Upper lobe of left lung (tissue), 6 donors: Measurements from ENCODE around the gene ATAT1. TPM values are rescaled to one million over a fixed set of nuclear protein-coding genes. Genes with fewer than 3 reads are reported as not detected.
A peak's percentile ranks its signal among the peaks of the same experiment; 100 is the strongest.

ENCODE experiments used
- ATAC-seq, 2 donors: fragments of 200-7000 bp; cut with Tn5 transposase; one replicate each; pipeline ENCODE4 v1.9.1; 2022; ENCODE audit warnings: mild to moderate bottlenecking in 2 of 2, moderate library complexity in 2 of 2; ENCODE audit not compliant: low FRiP score in 2 of 2
- DNase-seq, 2 donors: peaks; one replicate each; pipeline ENCODE4 v3.0.0-alpha.2; 2019 to 2020
- H3K27ac ChIP-seq, 4 donors: fragments of 200-600 bp; sonication (generic); one replicate each; pipeline ENCODE4 v1.5.1; 2016 to 2019
- H3K27me3 ChIP-seq, 4 donors: fragments of 200-600 bp; sonication (generic); one replicate each; pipeline ENCODE4 v1.5.1; 2017 to 2019
- H3K36me3 ChIP-seq, 4 donors: fragments of 200-600 bp; sonication (generic); one replicate each; pipeline ENCODE4 v1.5.1; 2016 to 2019
- H3K4me1 ChIP-seq, 4 donors: fragments of 200-600 bp; sonication (generic); one replicate each; pipeline ENCODE4 v1.5.1; 2018 to 2019
- H3K4me3 ChIP-seq, 4 donors: fragments of 200-600 bp; sonication (generic); one replicate each; pipeline ENCODE4 v1.5.1; 2017 to 2019; ENCODE audit warnings: mild to moderate bottlenecking in 2 of 4, moderate library complexity in 1 of 4
- H3K9me3 ChIP-seq, 4 donors: fragments of 200-600 bp; sonication (generic); one replicate each; pipeline ENCODE4 v1.5.1; 2018 to 2019
- CTCF ChIP-seq, 6 experiments: fragments of 450-650 bp in 4 of 6; fragments of 200-600 bp in 2 of 6; sonication (generic) in 2 of 6; IDR thresholded peaks; one replicate each; pipeline ENCODE4 v1.5.1; 2016 to 2019; ENCODE audit warnings: antibody characterized with exemption in 6 of 6
- EP300 ChIP-seq, 4 donors: sonication (generic); formaldehyde crosslinking; IDR thresholded peaks; one replicate each; pipeline ENCODE4 v1.5.1; 2017; ENCODE audit warnings: antibody characterized with exemption in 4 of 4, control low read depth in 2 of 4
- POLR2A ChIP-seq, 4 donors: fragments of 450-650 bp; IDR thresholded peaks; one replicate each; pipeline ENCODE4 v1.5.1; 2016 to 2017; ENCODE audit warnings: antibody characterized with exemption in 4 of 4, mild to moderate bottlenecking in 2 of 4
- POLR2AphosphoS5 ChIP-seq, 2 donors: sonication (generic); formaldehyde crosslinking; IDR thresholded peaks; one replicate each; pipeline ENCODE4 v1.5.1; 2017; ENCODE audit warnings: antibody characterized with exemption in 2 of 2
- WGBS, 2 donors: methylation state at CpG; one replicate each; pipeline ENCODE4 v1.1.5; 2017 to 2018; 5-methylcytosine and 5-hydroxymethylcytosine counted together
- total RNA-seq, 6 donors: library from RNA; depleted of rRNA in 4 of 6; stranded (reverse); fragments of >200 nt in 4 of 6; gene quantifications; one replicate each; pipeline versions ENCODE4 v1.1.0 to v1.2.1, GENCODE V29; 2016 to 2021
- donor health status: DM: no; HTN: no; CAD: no; lungs with moderate emphysema.
- donor health status: DM: no; HTN: yes; CAD: no; lungs with severe emphysema.

Gene ATAT1
- total RNA-seq, 6 donors from 2014 or later = 3.1 to 36.7 (median 6.2) TPM

GRCh38 chr6:30598912-30599624, 27.6 kb upstream of the ATAT1 start:
- no peaks in the 10 kb centered on the region for H3K27me3 ChIP-seq
- H3K27ac ChIP-seq = no peak overlapping the region
- 75 to 82% methylated on average over 10 to 12 of the region's 12 CpGs for WGBS, 2 donors
- H3K36me3 ChIP-seq = peaks cover 28 to 53% (median 44%) of the 10 kb centered on the region in 4 donors
- DNase-seq = no peak
- H3K4me3 ChIP-seq = no peak overlapping the region
- TF ChIP-seq EP300 (IDR thresholded peaks at IDR 0.05) (no peak), CTCF (IDR thresholded peaks at IDR 0.05) (no peak), POLR2A (IDR thresholded peaks at IDR 0.05) (no peak), POLR2AphosphoS5 (IDR thresholded peaks at IDR 0.05) (no peak)
- H3K4me1 ChIP-seq = peaks cover 0 to 6% (median 0%) of the 10 kb centered on the region in 4 donors
- no peaks in the 10 kb centered on the region for H3K9me3 ChIP-seq
- no peak for ATAC-seq

GRCh38 chr6:30599625-30600324, 26.9 kb upstream of the ATAT1 start:
- peaks cover 35 to 53% (median 45%) of the 10 kb centered on the region in 4 donors for H3K36me3 ChIP-seq
- no peak overlapping the region for H3K27ac ChIP-seq
- TF ChIP-seq CTCF (IDR thresholded peaks at IDR 0.05) = no peak
- TF ChIP-seq POLR2AphosphoS5 (IDR thresholded peaks at IDR 0.05) = no peak
- TF ChIP-seq POLR2A (IDR thresholded peaks at IDR 0.05) = no peak
- no peak for TF ChIP-seq EP300 (IDR thresholded peaks at IDR 0.05)
- no peak for ATAC-seq
- H3K4me1 ChIP-seq = peaks cover 0 to 6% (median 0%) of the 10 kb centered on the region in 4 donors
- H3K27me3 ChIP-seq = no peaks in the 10 kb centered on the region
- DNase-seq = peak in 1 of 2 donors; percentile 57
- WGBS, 2 donors = 75 to 77% methylated on average over 13 of the region's 13 CpGs
- H3K9me3 ChIP-seq = no peaks in the 10 kb centered on the region
- H3K4me3 ChIP-seq = no peak overlapping the region

- H3K27ac ChIP-seq = no peak overlapping the region
- no peaks in the 10 kb centered on the region for H3K27me3 ChIP-seq
- ATAC-seq (no peak), DNase-seq (no peak)
- no peaks in the 10 kb centered on the region for H3K9me3 ChIP-seq
- no peak overlapping the region for H3K4me3 ChIP-seq
- 70 to 77% methylated on average over 9 to 10 of the region's 10 CpGs for WGBS, 2 donors
- TF ChIP-seq CTCF (IDR thresholded peaks at IDR 0.05) (no peak), EP300 (IDR thresholded peaks at IDR 0.05) (no peak), POLR2A (IDR thresholded peaks at IDR 0.05) (peak in 1 of 4 donors; percentile 26), POLR2AphosphoS5 (IDR thresholded peaks at IDR 0.05) (no peak)
- H3K36me3 ChIP-seq = peaks cover 43 to 54% (median 52%) of the 10 kb centered on the region in 4 donors
- H3K4me1 ChIP-seq = peaks cover 0 to 6% (median 0%) of the 10 kb centered on the region in 4 donors
These were observed 26.2 kb upstream of the ATAT1 start for GRCh38 chr6:30600451-30600961.

GRCh38 chr6:30601436-30601814, 25.2 kb upstream of the ATAT1 start:
- ATAC-seq (no peak), DNase-seq (no peak)
- no peaks in the 10 kb centered on the region for H3K27me3 ChIP-seq
- no peak overlapping the region for H3K4me3 ChIP-seq
- peaks cover 51 to 63% (median 61%) of the 10 kb centered on the region in 4 donors for H3K36me3 ChIP-seq
- peaks cover 0 to 6% (median 0%) of the 10 kb centered on the region in 4 donors for H3K4me1 ChIP-seq
- no peak overlapping the region for H3K27ac ChIP-seq
- TF ChIP-seq CTCF (IDR thresholded peaks at IDR 0.05) (no peak), POLR2A (IDR thresholded peaks at IDR 0.05) (no peak), EP300 (IDR thresholded peaks at IDR 0.05) (no peak), POLR2AphosphoS5 (IDR thresholded peaks at IDR 0.05) (no peak)
- 57 to 66% methylated on average over 6 of the region's 6 CpGs for WGBS, 2 donors
- H3K9me3 ChIP-seq = no peaks in the 10 kb centered on the region
